Inflammatory macrophage treated with lipopolysaccharide for 1 hour (primary cell): ENCODE data around the gene LRRC41.
A peak's percentile ranks its signal among the peaks of the same experiment; 100 is the strongest.
"Not testable (repeated sequence)": the region's sequence is repeated elsewhere in the genome, so short reads cannot be mapped to it uniquely, and the experiment has no call there.

Experiments
- DNase-seq, 2 donors: peaks; one replicate each; pipeline ENCODE4 v3.0.0-alpha.2; 2020 to 2022

LRRC41 gene

GRCh38 chr1:46303038-46303871 is at the start of gene LRRC41, which contains the start of gene UQCRH:
Gene LRRC41 (minus strand): TSS chr1:46303616. CDS start chr1:46303322, 294 bp downstream.
Gene UQCRH (plus strand): TSS chr1:46303698. CDS start chr1:46303767, 69 bp downstream.
- DNase-seq: peak; percentile 92 to 98

- DNase-seq: no peak
Observed at GRCh38 chr1:46352363-46352762, 48.9 kb upstream of the LRRC41 start.

- no peak for DNase-seq
Observed at GRCh38 chr1:46345281-46345680, 41.9 kb upstream of the LRRC41 start.

- DNase-seq: no peak
Observed at GRCh38 chr1:46344481-46344880, 41.1 kb upstream of the LRRC41 start.

- DNase-seq: no peak
Observed at GRCh38 chr1:46343705-46344104, 40.3 kb upstream of the LRRC41 start.

GRCh38 chr1:46343351-46343695 is 39.9 kb upstream of the LRRC41 start:
- no peak for DNase-seq

- no peak for DNase-seq
Observed at GRCh38 chr1:46342677-46343350, 39.4 kb upstream of the LRRC41 start.

GRCh38 chr1:46342084-46342656 is 38.8 kb upstream of the LRRC41 start:
- DNase-seq: no peak

GRCh38 chr1:46341222-46342083 is 38.0 kb upstream of the LRRC41 start:
- no peak for DNase-seq

GRCh38 chr1:46340404-46341221 is 37.2 kb upstream of the LRRC41 start, which contains the start of gene NSUN4:
Gene NSUN4 (plus strand): TSS chr1:46340807. CDS start chr1:46340827, 20 bp downstream.
- peak; percentile 92 to 97 for DNase-seq

- DNase-seq: not testable (repeated sequence)
Observed at GRCh38 chr1:46337409-46337808, 34.0 kb upstream of the LRRC41 start.

GRCh38 chr1:46335081-46335480 is 31.7 kb upstream of the LRRC41 start:
- DNase-seq: no peak

- no peak for DNase-seq
Observed at GRCh38 chr1:46334030-46334384, 30.6 kb upstream of the LRRC41 start.

- peak; percentile 75 to 81 for DNase-seq
Observed at GRCh38 chr1:46333300-46334029, 30.0 kb upstream of the LRRC41 start.

GRCh38 chr1:46331786-46332540 is 28.5 kb upstream of the LRRC41 start:
- DNase-seq: not testable (repeated sequence)

- not testable (repeated sequence) for DNase-seq
Observed at GRCh38 chr1:46330381-46330780, 27.0 kb upstream of the LRRC41 start.

GRCh38 chr1:46329807-46330206 is 26.4 kb upstream of the LRRC41 start:
- not testable (repeated sequence) for DNase-seq

GRCh38 chr1:46328182-46328581 is 24.8 kb upstream of the LRRC41 start:
- not testable (repeated sequence) for DNase-seq

GRCh38 chr1:46325285-46326076 is 22.1 kb upstream of the LRRC41 start:
- not testable (repeated sequence) for DNase-seq
